MCF 10A (cell line): ENCODE results near the gene PTPN2. TPM values are rescaled to one million over a fixed set of nuclear protein-coding genes. Genes with fewer than 3 reads are reported as not detected.

Experiments used
- BruUV-seq: library from RNA; stranded (reverse); fragments of 400-500 nt; replicated peaks from 2 replicates; lab custom pipeline; 2021; lab: Mats Ljungman, UMichigan
- CTCF ChIA-PET: fragments of 300-600 bp; sonication (Branson Sonifier 250); formaldehyde crosslinking; extraction: SDS; loops from one replicate; lab custom pipeline; 2021; ENCODE audit warnings: antibody characterized with exemption, inconsistent platforms; lab: Yijun Ruan, JAX
- POLR2A ChIA-PET: fragments of 300-600, 350-650 bp; sonication (Branson Sonifier 250); formaldehyde crosslinking; extraction: SDS; loops from one replicate; lab custom pipeline; 2020; ENCODE audit warnings: antibody characterized with exemption, inconsistent platforms; lab: Yijun Ruan, JAX
- DNase-seq: peaks from one replicate; pipeline ENCODE4 v3.0.0-alpha.2; 2018; ENCODE audit not compliant: unreplicated experiment
- H3K27ac Mint-ChIP-seq: one replicate; pipeline ENCODE4 v1.8.0; 2022; ENCODE audit warnings: mild to moderate bottlenecking, low read depth, mixed read lengths; ENCODE audit not compliant: unreplicated experiment
- H3K27me3 Mint-ChIP-seq: one replicate; pipeline ENCODE4 v1.8.0; 2022; ENCODE audit warnings: mixed read lengths; ENCODE audit not compliant: insufficient read depth, unreplicated experiment
- H3K36me3 Mint-ChIP-seq: one replicate; pipeline ENCODE4 v1.8.0; 2022; ENCODE audit warnings: mild to moderate bottlenecking, moderate library complexity, mixed read lengths; ENCODE audit not compliant: insufficient read depth, unreplicated experiment
- H3K4me1 Mint-ChIP-seq: one replicate; pipeline ENCODE4 v1.8.0; 2022; ENCODE audit warnings: mixed read lengths; ENCODE audit not compliant: insufficient read depth, unreplicated experiment
- H3K4me3 Mint-ChIP-seq: one replicate; pipeline ENCODE4 v1.8.0; 2022; ENCODE audit warnings: mild to moderate bottlenecking, moderate library complexity, mixed read lengths; ENCODE audit not compliant: unreplicated experiment
- H3K9me3 Mint-ChIP-seq: one replicate; pipeline ENCODE4 v1.8.0; 2022; ENCODE audit warnings: mixed read lengths; ENCODE audit not compliant: unreplicated experiment
- CTCF ChIP-seq: fragments of 200-600 bp; IDR thresholded peaks from one replicate; pipeline ENCODE4 v1.8.0; 2022; ENCODE audit warnings: antibody characterized with exemption, mild to moderate bottlenecking; ENCODE audit not compliant: unreplicated experiment
- intact Hi-C: fragments of 100-400 bp; cut with micrococcal nuclease; formaldehyde crosslinking; loops from 2 replicates; pipeline ENCODE4 v1.14.1; 2022
- total RNA-seq: library from RNA; stranded (reverse); gene quantifications from 2 replicates; pipeline ENCODE4 v1.2.3, GENCODE V29; 2022

The PTPN2 gene
- total RNA-seq, 1 experiment from 2014 or later, result 75.2 TPM

GRCh38 chr18:12750715-12751502 lies 133.1 kb downstream of the PTPN2 start:
- Mint-ChIP-seq H3K27me3 (no peaks in the 10 kb centered on the region), H3K4me3 (no peak overlapping the region), H3K27ac (no peak overlapping the region), H3K4me1 (no peaks in the 10 kb centered on the region), H3K9me3 (no peaks in the 10 kb centered on the region), H3K36me3 (no peaks in the 10 kb centered on the region)
- TF ChIP-seq CTCF, result no peak
- ChIA-PET CTCF (interaction anchor here (3.0 kb wide), 1 partner anchor 183 kb away, joined by 28 read pairs; no protein-coding TSS in a partner anchor), POLR2A (interaction anchor here (1.1 to 1.3 kb wide), 2 partner anchors 8 to 196 kb away, joined by 3 read pairs; no protein-coding TSS in a partner anchor)
- DNase-seq, result no peak
- BruUV-seq, result no TSS peak
- intact Hi-C loops, result no loop called here

- CTCF ChIA-PET, result interaction anchor here (0.6 to 9.6 kb wide), 4 partner anchors 31 to 184 kb away, joined by 3 to 152 read pairs (median 16); no protein-coding TSS in a partner anchor
These were observed 133.8 kb downstream of the PTPN2 start for GRCh38 chr18:12750076-12750714.

DNA sequence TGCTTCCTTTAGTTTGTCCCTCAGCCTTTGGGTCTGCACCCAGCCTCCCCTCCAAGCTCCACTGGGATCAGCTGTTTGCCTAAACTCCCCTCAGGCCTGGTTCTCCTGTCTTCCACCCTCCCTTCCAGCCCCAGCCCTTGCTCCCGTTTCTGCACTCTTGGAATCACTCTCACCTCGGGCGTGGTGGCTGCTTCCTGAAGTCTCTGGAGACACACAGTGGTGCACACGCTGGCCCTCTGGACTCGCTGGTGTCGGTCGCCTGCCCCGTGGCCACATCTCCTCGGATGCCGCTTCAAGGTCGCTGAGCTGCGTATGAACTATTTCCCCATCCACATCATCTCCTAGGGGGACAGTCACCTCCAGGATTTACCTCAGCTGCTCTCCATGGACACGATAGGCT lies 134.9 kb downstream of the PTPN2 start:
- H3K4me3 Mint-ChIP-seq, result no peak overlapping the region
- ChIA-PET POLR2A (interaction anchor here (0.6 kb wide), 1 partner anchor 108 kb away, joined by 3 read pairs; no protein-coding TSS in a partner anchor), CTCF (interaction anchor here (0.6 to 9.6 kb wide), 4 partner anchors 22 to 420 kb away, joined by 3 to 152 read pairs (median 16); no protein-coding TSS in a partner anchor)
- no peak overlapping the region for H3K27ac Mint-ChIP-seq
- DNase-seq, result no peak
- no peaks in the 10 kb centered on the region for H3K27me3 Mint-ChIP-seq
- H3K9me3 Mint-ChIP-seq, result no peaks in the 10 kb centered on the region
- no peaks in the 10 kb centered on the region for H3K36me3 Mint-ChIP-seq
- BruUV-seq, result no TSS peak
- intact Hi-C loops, result no loop called here
- no peak for TF ChIP-seq CTCF
- H3K4me1 Mint-ChIP-seq, result peaks cover 2% of the 10 kb centered on the region

More at GRCh38 chr18:12750076-12750714, 133.8 kb downstream of the PTPN2 start:
- no peak for DNase-seq
- Mint-ChIP-seq H3K36me3 (no peaks in the 10 kb centered on the region), H3K27me3 (no peaks in the 10 kb centered on the region), H3K4me3 (no peak overlapping the region), H3K4me1 (no peaks in the 10 kb centered on the region), H3K9me3 (no peaks in the 10 kb centered on the region), H3K27ac (no peak overlapping the region)
- BruUV-seq, result no TSS peak
- POLR2A ChIA-PET, result interaction anchor here (0.6 to 1.3 kb wide), 3 partner anchors 8 to 197 kb away, joined by 3 read pairs; no protein-coding TSS in a partner anchor
- TF ChIP-seq CTCF, result no peak
- intact Hi-C loops, result no loop called here

DNA sequence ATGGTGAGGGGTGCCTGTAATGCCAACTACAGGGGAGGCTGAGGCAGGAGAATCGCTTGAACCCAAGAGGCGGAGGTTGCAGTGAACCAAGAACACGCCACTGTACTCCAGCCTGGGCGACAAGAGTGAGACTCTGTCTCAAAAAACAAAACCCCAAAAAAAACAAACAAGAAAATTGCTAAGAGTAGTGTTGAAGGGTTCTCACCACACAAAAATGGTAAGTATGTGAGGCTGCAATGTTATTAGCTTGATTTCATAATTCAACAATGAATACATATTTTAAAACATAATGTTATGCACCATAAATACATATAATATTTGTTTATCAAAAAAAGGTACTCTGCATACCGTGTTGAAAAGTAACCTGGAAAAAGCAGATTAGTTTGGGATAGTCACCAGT lies 135.4 kb downstream of the PTPN2 start:
- BruUV-seq, result no TSS peak
- Mint-ChIP-seq H3K9me3 (no peaks in the 10 kb centered on the region), H3K27me3 (no peaks in the 10 kb centered on the region), H3K4me3 (no peak overlapping the region), H3K4me1 (peaks cover 6% of the 10 kb centered on the region), H3K27ac (no peak overlapping the region), H3K36me3 (no peaks in the 10 kb centered on the region)
- CTCF ChIA-PET, result interaction anchor here (0.6 to 9.6 kb wide), 5 partner anchors 22 to 420 kb away, joined by 3 to 152 read pairs (median 4); no protein-coding TSS in a partner anchor
- DNase-seq, result no peak
- POLR2A ChIA-PET, result interaction anchor here (0.6 kb wide), 1 partner anchor 109 kb away, joined by 3 read pairs; no protein-coding TSS in a partner anchor
- TF ChIP-seq CTCF, result no peak
- intact Hi-C loops, result no loop called here
